ENCODE results near the gene ABHD17C. TPM values are rescaled to one million over a fixed set of nuclear protein-coding genes. Genes with fewer than 3 reads are reported as not detected.

Gene ABHD17C
- total RNA-seq, 1 experiment from 2014 or later: 42.2 TPM

- ChIA-PET CTCF (no interaction called here), POLR2A (ENCODE audit: unreplicated experiment) (no interaction called here)
- Histone ChIP-seq H2AFZ (no peak overlapping the region), H3K4me2 (no peak overlapping the region), H3K9me3 (ENCODE audit: insufficient read depth, low read depth) (no peaks in the 10 kb centered on the region), H3K79me2 (ENCODE audit: low read depth) (no peaks in the 10 kb centered on the region), H3K27me3 (ENCODE audit: insufficient read depth, low read depth) (no peaks in the 10 kb centered on the region), H3K9me2 (ENCODE audit: insufficient read depth) (no peaks in the 10 kb centered on the region), H3K4me1 (replicated peaks; ENCODE audit: insufficient read depth) (peaks cover 31% of the 10 kb centered on the region), H3K27ac (no peak overlapping the region), H3K36me3 (ENCODE audit: low read depth) (no peaks in the 10 kb centered on the region), H3K4me3 (no peak overlapping the region), H3F3A (ENCODE audit: insufficient read depth, low read depth) (peaks cover 19% of the 10 kb centered on the region; the same call in 1 of the 2 replicates), H4K20me1 (ENCODE audit: insufficient read depth) (no peaks in the 10 kb centered on the region)
- BruUV-seq (replicated peaks): no TSS peak
- DNase-seq: no peak
- TF ChIP-seq EZH2 (IDR thresholded peaks at IDR 0.05; ENCODE audit: low read depth) (no peak), CTCF (conservative IDR thresholded peaks at IDR 0.05) (no peak)
- intact Hi-C loops (cut with micrococcal nuclease; ENCODE audit: unreplicated experiment): loop anchor here (10.0 kb wide), 1 partner anchor 417 kb away; no protein-coding TSS in a partner anchor
Measured at GRCh38 chr15:80667936-80668335, 27.2 kb upstream of the ABHD17C start.

GRCh38 chr15:80668546-80669236 lies 26.4 kb upstream of the ABHD17C start:
- BruUV-seq (replicated peaks): no TSS peak
- CTCF ChIA-PET: no interaction called here
- H3K9me2 ChIP-seq (ENCODE audit: insufficient read depth): no peaks in the 10 kb centered on the region
- H2AFZ ChIP-seq: no peak overlapping the region
- no peaks in the 10 kb centered on the region for H4K20me1 ChIP-seq (ENCODE audit: insufficient read depth)
- H3K4me3 ChIP-seq: no peak overlapping the region
- H3K4me2 ChIP-seq: no peak overlapping the region
- intact Hi-C loops (cut with micrococcal nuclease; ENCODE audit: unreplicated experiment): loop anchor here (10.0 kb wide), 1 partner anchor 416 kb away; no protein-coding TSS in a partner anchor
- H3F3A ChIP-seq (ENCODE audit: insufficient read depth, low read depth): peaks cover 14% of the 10 kb centered on the region; the same call in 1 of the 2 replicates
- TF ChIP-seq CTCF (conservative IDR thresholded peaks at IDR 0.05) (no peak), EZH2 (IDR thresholded peaks at IDR 0.05; ENCODE audit: low read depth) (no peak)
- no peak for DNase-seq
- POLR2A ChIA-PET (ENCODE audit: unreplicated experiment): no interaction called here
- no peaks in the 10 kb centered on the region for H3K9me3 ChIP-seq (ENCODE audit: insufficient read depth, low read depth)
- peaks cover 28% of the 10 kb centered on the region for H3K4me1 ChIP-seq (replicated peaks; ENCODE audit: insufficient read depth)
- no peaks in the 10 kb centered on the region for H3K79me2 ChIP-seq (ENCODE audit: low read depth)
- no peaks in the 10 kb centered on the region for H3K27me3 ChIP-seq (ENCODE audit: insufficient read depth, low read depth)
- H3K36me3 ChIP-seq (ENCODE audit: low read depth): no peaks in the 10 kb centered on the region
- H3K27ac ChIP-seq: no peak overlapping the region

- Histone ChIP-seq H3F3A (ENCODE audit: insufficient read depth, low read depth) (peaks cover 20% of the 10 kb centered on the region; the same call in 1 of the 2 replicates), H3K4me2 (peak overlapping the region; percentile 51), H3K4me1 (replicated peaks; ENCODE audit: insufficient read depth) (peaks cover 38% of the 10 kb centered on the region), H3K4me3 (no peak overlapping the region), H3K27ac (peak overlapping the region; percentile 41), H4K20me1 (ENCODE audit: insufficient read depth) (no peaks in the 10 kb centered on the region), H3K27me3 (ENCODE audit: insufficient read depth, low read depth) (no peaks in the 10 kb centered on the region), H3K9me3 (ENCODE audit: insufficient read depth, low read depth) (no peaks in the 10 kb centered on the region), H2AFZ (no peak overlapping the region), H3K79me2 (ENCODE audit: low read depth) (no peaks in the 10 kb centered on the region), H3K36me3 (ENCODE audit: low read depth) (no peaks in the 10 kb centered on the region), H3K9me2 (ENCODE audit: insufficient read depth) (no peaks in the 10 kb centered on the region)
- TF ChIP-seq EZH2 (IDR thresholded peaks at IDR 0.05; ENCODE audit: low read depth): no peak
- TF ChIP-seq CTCF (conservative IDR thresholded peaks at IDR 0.05): no peak
- POLR2A ChIA-PET (ENCODE audit: unreplicated experiment): interaction anchor here (0.7 kb wide), 1 partner anchor 9 kb away, joined by 8 read pairs; no protein-coding TSS in a partner anchor
- DNase-seq: peak in 1 of 2 experiments; percentile 72
- intact Hi-C loops (cut with micrococcal nuclease; ENCODE audit: unreplicated experiment): loop anchor here (10.0 kb wide), 1 partner anchor 415 kb away; no protein-coding TSS in a partner anchor
- CTCF ChIA-PET: no interaction called here
- no TSS peak for BruUV-seq (replicated peaks)
Measured at GRCh38 chr15:80669663-80670273, 25.3 kb upstream of the ABHD17C start.

Data from PC-9 (cell line).